IMR-90 (cell line): ENCODE data around the gene CCDC13. TPM values are rescaled to one million over a fixed set of nuclear protein-coding genes. Genes with fewer than 3 reads are reported as not detected.

Experiments
- ATAC-seq: fragments of 200-7000 bp; cut with Tn5 transposase; 2 replicates; pipeline ENCODE4 v1.9.1; 2020; ENCODE audit warnings: low read depth, mild to moderate bottlenecking, moderate library complexity
- BruUV-seq: library from RNA; stranded (reverse); fragments of 400-500 nt; replicated peaks from 2 replicates; lab custom pipeline; 2021; lab: Mats Ljungman, UMichigan
- CTCF ChIA-PET: fragments of 300-600 bp; formaldehyde crosslinking; extraction: SDS; loops from one replicate; lab custom pipeline; 2021; ENCODE audit warnings: antibody characterized with exemption; lab: Yijun Ruan, JAX
- POLR2A ChIA-PET: fragments of 300-600 bp; sonication (Branson Sonifier 250); formaldehyde crosslinking; loops from one replicate; lab custom pipeline; 2022; ENCODE audit warnings: antibody characterized with exemption; ENCODE audit not compliant: unreplicated experiment; lab: Charles Lee
- DNase-seq: peaks from one replicate; pipeline ENCODE4 v3.0.0; 2013
- H2AFZ ChIP-seq: replicated peaks from 2 replicates; pipeline ENCODE3; 2013; ENCODE audit warnings: low read length, mild to moderate bottlenecking; ENCODE audit not compliant: poor library complexity
- H2AK5ac ChIP-seq: 2 replicates; pipeline ENCODE4 v1.6.1; 2013; ENCODE audit warnings: low read depth, low read length, inconsistent platforms
- H2AK9ac ChIP-seq: replicated peaks from 2 replicates; pipeline ENCODE3; 2013; ENCODE audit warnings: mild to moderate bottlenecking, low read depth, low read length, moderate library complexity; ENCODE audit not compliant: poor library complexity
- H2BK120ac ChIP-seq: 2 replicates; pipeline ENCODE4 v1.6.1; 2013; ENCODE audit warnings: low read depth, low read length, inconsistent platforms
- H2BK15ac ChIP-seq: 3 replicates; pipeline ENCODE4 v1.6.1; 2013; ENCODE audit warnings: low read depth, low read length, inconsistent platforms
- H2BK20ac ChIP-seq: 2 replicates; pipeline ENCODE4 v1.6.1; 2013; ENCODE audit warnings: low read depth, mild to moderate bottlenecking, inconsistent platforms, low read length, moderate library complexity
- H2BK5ac ChIP-seq: 2 replicates; pipeline ENCODE4 v1.6.1; 2013; ENCODE audit warnings: mild to moderate bottlenecking, low read depth, low read length, inconsistent platforms; ENCODE audit not compliant: poor library complexity, severe bottlenecking
- H3K14ac ChIP-seq: replicated peaks from 2 replicates; pipeline ENCODE4 v1.6.1; 2013; ENCODE audit warnings: low read depth, low read length, inconsistent platforms
- H3K18ac ChIP-seq: 2 replicates; pipeline ENCODE4 v1.6.1; 2013; ENCODE audit warnings: low read depth, low read length, control low read depth
- H3K23ac ChIP-seq: 2 replicates; pipeline ENCODE4 v1.6.1; 2013; ENCODE audit warnings: low read depth, low read length, inconsistent platforms
- H3K27ac ChIP-seq: 2 replicates; pipeline ENCODE4 v1.5.1; 2013; ENCODE audit warnings: mild to moderate bottlenecking, control low read depth, low read length; ENCODE audit not compliant: insufficient read depth
- H3K27me3 ChIP-seq: 2 replicates; pipeline ENCODE4 v1.6.1; 2013; ENCODE audit warnings: low read length; ENCODE audit not compliant: control insufficient read depth, insufficient read depth
- H3K36me3 ChIP-seq: 2 replicates; pipeline ENCODE4 v1.6.1; 2013; ENCODE audit warnings: low read length, mixed read lengths; ENCODE audit not compliant: control insufficient read depth, insufficient read depth
- H3K4ac ChIP-seq: 2 replicates; pipeline ENCODE4 v1.6.1; 2013; ENCODE audit warnings: low read depth, low read length, inconsistent platforms
- H3K4me1 ChIP-seq: 2 replicates; pipeline ENCODE4 v1.6.1; 2013; ENCODE audit warnings: low read length, mixed read lengths; ENCODE audit not compliant: control insufficient read depth, insufficient read depth
- H3K4me2 ChIP-seq: 2 replicates; pipeline ENCODE4 v1.6.1; 2013; ENCODE audit warnings: low read depth, mild to moderate bottlenecking, control low read depth, low read length, moderate library complexity
- H3K4me3 ChIP-seq: 2 replicates; pipeline ENCODE4 v1.5.1; 2013; ENCODE audit warnings: low read depth, mild to moderate bottlenecking, control low read depth, low read length, moderate library complexity; ENCODE audit not compliant: insufficient read depth
- H3K56ac ChIP-seq: 2 replicates; pipeline ENCODE4 v1.6.1; 2013; ENCODE audit warnings: low read length, inconsistent platforms; ENCODE audit not compliant: insufficient read depth; ENCODE audit errors: extremely low read depth
- H3K79me1 ChIP-seq, 2 experiments: 2 replicates each; pipeline ENCODE4 v1.6.1; 2013; ENCODE audit warnings: low read length in 2 of 2, inconsistent platforms in 1 of 2, low read depth in 1 of 2
- H3K9ac ChIP-seq: 2 replicates; pipeline ENCODE4 v1.6.1; 2013; ENCODE audit warnings: low read depth, low read length, control low read depth
- H3K9me1 ChIP-seq: 2 replicates; pipeline ENCODE4 v1.6.1; 2013; ENCODE audit warnings: low read length, inconsistent platforms; ENCODE audit not compliant: insufficient read depth
- H3K9me3 ChIP-seq: 2 replicates; pipeline ENCODE4 v1.6.1; 2013; ENCODE audit warnings: low read length; ENCODE audit not compliant: control insufficient read depth, insufficient read depth
- H4K20me1 ChIP-seq: 2 replicates; pipeline ENCODE4 v1.6.1; 2013; ENCODE audit warnings: low read length, inconsistent platforms; ENCODE audit not compliant: insufficient read depth
- H4K5ac ChIP-seq: 2 replicates; pipeline ENCODE4 v1.6.1; 2013; ENCODE audit warnings: mild to moderate bottlenecking, low read depth, low read length, control low read depth
- H4K8ac ChIP-seq, 2 experiments: 2 replicates each; pipeline ENCODE4 v1.6.1; 2013; ENCODE audit warnings: low read depth in 2 of 2, low read length in 2 of 2, control low read depth in 1 of 2, inconsistent platforms in 1 of 2
- H4K91ac ChIP-seq: 2 replicates; pipeline ENCODE4 v1.6.1; 2013; ENCODE audit warnings: low read depth, low read length, inconsistent platforms; ENCODE audit not compliant: insufficient read depth
- CHD1 ChIP-seq: IDR thresholded peaks from 2 replicates; pipeline ENCODE4 v1.6.1; 2012; ENCODE audit warnings: low read depth, low read length, improper control_type of control experiment
- ELK1 ChIP-seq: fragments of 150-350 bp; IDR thresholded peaks from 2 replicates; pipeline ENCODE4 v1.6.1; 2016; ENCODE audit warnings: low read depth, mild to moderate bottlenecking, low read length, moderate library complexity, borderline replicate concordance
- NFE2L2 ChIP-seq: fragments of 150-350 bp; IDR thresholded peaks from 2 replicates; pipeline ENCODE4 v1.6.1; 2016; ENCODE audit warnings: low read depth, mild to moderate bottlenecking, low read length
- RCOR1 ChIP-seq: IDR thresholded peaks from 2 replicates; pipeline ENCODE4 v1.6.1; 2012; ENCODE audit warnings: mild to moderate bottlenecking, low read length, improper control_type of control experiment; ENCODE audit not compliant: insufficient replicate concordance
- WGBS, 2 experiments: methylation state at CpG; one replicate each; pipeline versions ENCODE4 v1.1.5 to v1.1.7; 2013; ENCODE audit warnings: missing lambda C conversion rate in 2 of 2; ENCODE audit not compliant: insufficient read length in 1 of 2; ENCODE audit errors: extremely low coverage in 2 of 2; 5-methylcytosine and 5-hydroxymethylcytosine counted together
- dilution Hi-C: fragments of 300-500 bp; cut with HindIII; formaldehyde crosslinking; loops from one replicate; pipeline ENCODE4 v1.14.3; 2018; ENCODE audit warnings: low sequenced_read_pairs; ENCODE audit not compliant: unreplicated experiment
- in situ Hi-C: fragments of 300-500 bp; cut with MboI; formaldehyde crosslinking; loops from 3 replicates; pipeline ENCODE4 v1.14.3; 2019; ENCODE audit warnings: low sequenced_read_pairs, inconsistent platforms, mixed read lengths
- intact Hi-C: fragments of 100-400 bp; cut with micrococcal nuclease; formaldehyde crosslinking; loops from 2 replicates; pipeline ENCODE4 v1.10.0; 2022
- polyA plus RNA-seq, 3 experiments: library from polyadenylated mRNA; depleted of rRNA; stranded (reverse); fragments of >200 nt; gene quantifications; 2 replicates each; pipeline ENCODE4 v1.2.3, GENCODE V29; 2012; ENCODE audit warnings: low replicate concordance in 1 of 3
- total RNA-seq: library from RNA; depleted of rRNA; stranded (reverse); fragments of >200 nt; gene quantifications from 2 replicates; pipeline ENCODE4 v1.2.3, GENCODE V29; 2012
- TF ChIP-seq, protein P1 (sequence below): fragments of 150-350 bp; IDR thresholded peaks from 2 replicates; pipeline ENCODE4 v1.6.1; 2017; ENCODE audit warnings: mild to moderate bottlenecking, antibody characterized with exemption, low read length, low read depth

The CCDC13 gene
- total and polyA plus RNA-seq, 2 of the 4 experiments (the other 2 are of a cell fraction), result 0.18 to 0.19 TPM

DNA sequence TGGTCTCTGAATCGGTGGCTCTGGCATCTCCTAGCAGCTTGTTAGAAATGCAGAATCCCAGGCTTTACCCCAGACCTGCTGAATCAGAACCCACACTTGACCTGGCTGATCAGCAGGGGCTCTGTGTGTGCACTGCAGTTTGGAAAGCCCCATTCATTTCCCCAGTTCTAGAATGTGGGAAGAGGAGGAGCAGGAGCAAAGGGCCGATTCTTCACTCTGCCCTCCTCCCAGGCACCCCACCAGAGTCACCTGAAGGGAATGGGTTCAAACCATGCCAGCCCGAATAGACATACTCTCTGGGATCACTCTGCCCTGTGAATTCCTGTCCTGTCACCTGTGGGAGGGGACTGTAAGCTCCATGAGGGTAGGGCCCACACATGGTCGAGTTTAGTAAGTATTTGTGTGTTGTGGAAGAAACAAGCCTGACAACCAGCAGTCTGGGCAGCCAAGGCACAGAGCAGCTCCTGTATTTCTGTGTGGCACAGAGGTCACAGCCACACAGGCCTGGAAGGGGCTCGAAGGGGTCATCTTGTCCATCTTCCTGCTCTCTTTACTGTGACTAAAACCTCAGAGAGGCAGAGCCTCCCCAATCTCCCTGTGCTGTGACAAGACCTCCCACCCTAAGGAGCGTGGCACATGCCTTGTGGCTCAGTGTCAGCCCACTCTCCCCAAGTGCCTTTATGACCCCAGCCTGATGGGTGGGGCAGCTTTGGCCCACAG, 41.4 kb downstream of the CCDC13 start:
- H4K5ac ChIP-seq, result no peak overlapping the region
- no TSS peak for BruUV-seq
- DNase-seq, result no peak
- no peak overlapping the region for H3K4ac ChIP-seq
- H3K14ac ChIP-seq, result no peak overlapping the region
- H3K9ac ChIP-seq, result no peak overlapping the region
- H3K79me1 ChIP-seq, result no peaks in the 10 kb centered on the region
- no peak overlapping the region for H3K23ac ChIP-seq
- TF ChIP-seq CHD1, result no peak
- TF ChIP-seq, protein P1, sequence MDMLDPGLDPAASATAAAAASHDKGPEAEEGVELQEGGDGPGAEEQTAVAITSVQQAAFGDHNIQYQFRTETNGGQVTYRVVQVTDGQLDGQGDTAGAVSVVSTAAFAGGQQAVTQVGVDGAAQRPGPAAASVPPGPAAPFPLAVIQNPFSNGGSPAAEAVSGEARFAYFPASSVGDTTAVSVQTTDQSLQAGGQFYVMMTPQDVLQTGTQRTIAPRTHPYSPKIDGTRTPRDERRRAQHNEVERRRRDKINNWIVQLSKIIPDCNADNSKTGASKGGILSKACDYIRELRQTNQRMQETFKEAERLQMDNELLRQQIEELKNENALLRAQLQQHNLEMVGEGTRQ, result no peak
- no peak for TF ChIP-seq NFE2L2
- TF ChIP-seq RCOR1, result no peak
- no peak for TF ChIP-seq ELK1
- no peak overlapping the region for H3K4me3 ChIP-seq
- no peaks in the 10 kb centered on the region for H3K4me1 ChIP-seq
- H3K9me1 ChIP-seq, result no peaks in the 10 kb centered on the region
- CTCF ChIA-PET, result interaction anchor here (0.7 kb wide), 1 partner anchor 24 kb away, joined by 3 read pairs; no protein-coding TSS in a partner anchor
- H2BK15ac ChIP-seq, result no peak overlapping the region
- peaks cover 52% of the 10 kb centered on the region for H3K27me3 ChIP-seq
- H4K20me1 ChIP-seq, result no peaks in the 10 kb centered on the region
- H3K4me2 ChIP-seq, result no peak overlapping the region
- H2BK5ac ChIP-seq, result no peak overlapping the region
- H2AFZ ChIP-seq, result no peak overlapping the region
- no peak overlapping the region for H3K27ac ChIP-seq
- peaks cover 7% of the 10 kb centered on the region for H3K9me3 ChIP-seq
- H2BK120ac ChIP-seq, result no peak overlapping the region
- H3K56ac ChIP-seq, result no peak overlapping the region
- no peaks in the 10 kb centered on the region for H3K36me3 ChIP-seq
- no peak overlapping the region for H4K91ac ChIP-seq
- H2AK9ac ChIP-seq, result no peak overlapping the region
- ATAC-seq, result no peak
- in situ Hi-C loops (no loop called here), intact Hi-C loops (no loop called here), dilution Hi-C loops (no loop called here)
- H2BK20ac ChIP-seq, result no peak overlapping the region
- H2AK5ac ChIP-seq, result no peak overlapping the region
- H3K18ac ChIP-seq, result no peak overlapping the region
- WGBS, 2 experiments, result 17% methylated on average over 1 of the region's 6 CpGs; no CpG with 5 or more reads in 1 of the 2 experiments
- H4K8ac ChIP-seq, result no peak overlapping the region
- POLR2A ChIA-PET, result no interaction called here
